Panc1 (cell line): ENCODE results near the gene CCHCR1. TPM values are rescaled to one million over a fixed set of nuclear protein-coding genes. Genes with fewer than 3 reads are reported as not detected.

Experiments used
- ATAC-seq: fragments of 200-7000 bp; cut with Tn5 transposase; 2 replicates; pipeline ENCODE4 v1.9.1; 2020; ENCODE audit warnings: mild to moderate bottlenecking, moderate library complexity
- BruUV-seq: library from RNA; stranded (reverse); fragments of 400-500 nt; replicated peaks from 2 replicates; lab custom pipeline; 2021; lab: Mats Ljungman, UMichigan
- CTCF ChIA-PET: fragments of 300-600 bp; sonication (Branson Sonifier 250); formaldehyde crosslinking; loops from one replicate; lab custom pipeline; 2022; ENCODE audit warnings: antibody characterized with exemption; lab: Charles Lee
- POLR2A ChIA-PET: fragments of 300-600 bp; sonication (Branson Sonifier 250); formaldehyde crosslinking; loops from one replicate; lab custom pipeline; 2022; ENCODE audit warnings: antibody characterized with exemption; lab: Charles Lee
- DNase-seq: peaks from one replicate; pipeline ENCODE4 v3.0.0-alpha.2; 2010; ENCODE audit warnings: low read depth, low spot score
- H3K27ac ChIP-seq: 2 replicates; pipeline ENCODE4 v1.5.1; 2011; ENCODE audit warnings: mild to moderate bottlenecking, low read length, inconsistent platforms
- H3K27me3 ChIP-seq: fragments of 200-500 bp; sonication (Bioruptor generic); 2 replicates; pipeline ENCODE4 v1.6.0; 2014; ENCODE audit warnings: low read length, inconsistent platforms; ENCODE audit not compliant: control insufficient read depth, insufficient read depth
- H3K36me3 ChIP-seq: fragments of 200-500 bp; sonication (Bioruptor generic); 2 replicates; pipeline ENCODE4 v1.5.1; 2014; ENCODE audit warnings: inconsistent platforms, mild to moderate bottlenecking, low read length, moderate library complexity; ENCODE audit not compliant: control insufficient read depth, insufficient read depth
- H3K4me1 ChIP-seq: 2 replicates; pipeline ENCODE4 v1.5.1; 2011; ENCODE audit warnings: inconsistent platforms, mild to moderate bottlenecking, low read length, moderate library complexity; ENCODE audit not compliant: control insufficient read depth, insufficient read depth
- H3K4me3 ChIP-seq, 2 experiments: 2 replicates each; pipeline ENCODE4 v1.5.1; 2011 to 2012; ENCODE audit warnings: low read depth in 2 of 2, low read length in 2 of 2, mild to moderate bottlenecking in 2 of 2, inconsistent platforms in 1 of 2, moderate library complexity in 1 of 2
- H3K9me3 ChIP-seq: fragments of 200-500 bp; sonication (Bioruptor generic); 2 replicates; pipeline ENCODE4 v1.5.1; 2014; ENCODE audit warnings: low read depth, mild to moderate bottlenecking, inconsistent platforms, low read length, moderate library complexity; ENCODE audit not compliant: control insufficient read depth, insufficient read depth
- POLR2AphosphoS5 ChIP-seq: IDR thresholded peaks from 2 replicates; pipeline ENCODE4 v1.6.1; 2012; ENCODE audit warnings: mild to moderate bottlenecking, low read depth, low read length, moderate library complexity
- SIN3A ChIP-seq: IDR thresholded peaks from 2 replicates; pipeline ENCODE4 v1.6.1; 2012; ENCODE audit warnings: low read depth, mild to moderate bottlenecking, low read length, moderate library complexity, borderline replicate concordance; ENCODE audit not compliant: insufficient read depth
- TCF7L2 ChIP-seq: IDR thresholded peaks from 2 replicates; pipeline ENCODE4 v1.6.1; 2011; ENCODE audit warnings: mild to moderate bottlenecking, low read depth, low read length, inconsistent platforms
- in situ Hi-C: cut with HindIII; loops from 2 replicates; pipeline ENCODE4 v1.10.0; 2016; ENCODE audit warnings: low sequenced_read_pairs, low pct_unique_long_range_greater_than_20kb
- intact Hi-C: fragments of 100-400 bp; cut with micrococcal nuclease; formaldehyde crosslinking; loops from one replicate; pipeline ENCODE4 v1.10.0; 2022; ENCODE audit not compliant: unreplicated experiment
- total RNA-seq: library from RNA; stranded (reverse); gene quantifications from one replicate; pipeline ENCODE4 v1.2.1, GENCODE V29; 2021; ENCODE audit not compliant: unreplicated experiment
- TF ChIP-seq, protein P1 (sequence below): fragments of 450-650 bp; IDR thresholded peaks from 2 replicates; pipeline ENCODE4 v1.5.1; 2017; ENCODE audit warnings: mild to moderate bottlenecking
- TF ChIP-seq, protein P2 (sequence below), 2 experiments: IDR thresholded peaks; 2 replicates each; pipeline ENCODE4 v1.6.1; 2011 to 2012; ENCODE audit warnings: low read depth in 2 of 2, control low read depth in 1 of 2, low read length in 1 of 2, mild to moderate bottlenecking in 1 of 2, moderate library complexity in 1 of 2; ENCODE audit not compliant: insufficient read depth in 1 of 2

Gene CCHCR1
- total RNA-seq, 1 experiment from 2014 or later, result 37.1 TPM

DNA sequence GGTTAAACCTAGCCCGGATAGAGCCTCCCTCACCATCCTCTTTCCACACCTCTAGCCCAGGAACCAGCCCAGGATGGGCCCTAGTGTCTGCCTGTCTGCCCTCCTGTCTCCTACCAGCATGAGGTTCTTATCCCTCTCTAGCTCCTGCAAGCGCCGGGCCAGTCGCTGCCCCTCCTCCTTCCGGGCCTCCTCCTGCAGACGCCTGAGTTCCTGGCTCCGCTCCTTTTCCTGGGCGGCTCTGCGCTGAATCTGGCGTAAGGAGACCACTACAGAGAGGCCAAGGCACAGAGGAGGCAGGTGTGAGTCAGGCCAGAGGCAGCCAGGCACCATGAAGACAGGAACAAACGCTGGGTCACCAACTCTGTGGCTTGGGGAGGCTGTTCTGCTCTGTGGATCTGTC is 14.5 kb downstream of the CCHCR1 start:
- no peak overlapping the region for H3K4me3 ChIP-seq
- no peaks in the 10 kb centered on the region for H3K4me1 ChIP-seq
- DNase-seq (no peak), ATAC-seq (peak; percentile 42; the same call in 1 of the 2 replicates)
- no TSS peak for BruUV-seq
- in situ Hi-C loops (no loop called here), intact Hi-C loops (no loop called here)
- H3K27ac ChIP-seq, result no peak overlapping the region
- TF ChIP-seq, protein P1, sequence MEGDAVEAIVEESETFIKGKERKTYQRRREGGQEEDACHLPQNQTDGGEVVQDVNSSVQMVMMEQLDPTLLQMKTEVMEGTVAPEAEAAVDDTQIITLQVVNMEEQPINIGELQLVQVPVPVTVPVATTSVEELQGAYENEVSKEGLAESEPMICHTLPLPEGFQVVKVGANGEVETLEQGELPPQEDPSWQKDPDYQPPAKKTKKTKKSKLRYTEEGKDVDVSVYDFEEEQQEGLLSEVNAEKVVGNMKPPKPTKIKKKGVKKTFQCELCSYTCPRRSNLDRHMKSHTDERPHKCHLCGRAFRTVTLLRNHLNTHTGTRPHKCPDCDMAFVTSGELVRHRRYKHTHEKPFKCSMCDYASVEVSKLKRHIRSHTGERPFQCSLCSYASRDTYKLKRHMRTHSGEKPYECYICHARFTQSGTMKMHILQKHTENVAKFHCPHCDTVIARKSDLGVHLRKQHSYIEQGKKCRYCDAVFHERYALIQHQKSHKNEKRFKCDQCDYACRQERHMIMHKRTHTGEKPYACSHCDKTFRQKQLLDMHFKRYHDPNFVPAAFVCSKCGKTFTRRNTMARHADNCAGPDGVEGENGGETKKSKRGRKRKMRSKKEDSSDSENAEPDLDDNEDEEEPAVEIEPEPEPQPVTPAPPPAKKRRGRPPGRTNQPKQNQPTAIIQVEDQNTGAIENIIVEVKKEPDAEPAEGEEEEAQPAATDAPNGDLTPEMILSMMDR, result no peak
- TF ChIP-seq SIN3A (no peak), POLR2AphosphoS5 (no peak), TCF7L2 (no peak)
- TF ChIP-seq, protein P2, sequence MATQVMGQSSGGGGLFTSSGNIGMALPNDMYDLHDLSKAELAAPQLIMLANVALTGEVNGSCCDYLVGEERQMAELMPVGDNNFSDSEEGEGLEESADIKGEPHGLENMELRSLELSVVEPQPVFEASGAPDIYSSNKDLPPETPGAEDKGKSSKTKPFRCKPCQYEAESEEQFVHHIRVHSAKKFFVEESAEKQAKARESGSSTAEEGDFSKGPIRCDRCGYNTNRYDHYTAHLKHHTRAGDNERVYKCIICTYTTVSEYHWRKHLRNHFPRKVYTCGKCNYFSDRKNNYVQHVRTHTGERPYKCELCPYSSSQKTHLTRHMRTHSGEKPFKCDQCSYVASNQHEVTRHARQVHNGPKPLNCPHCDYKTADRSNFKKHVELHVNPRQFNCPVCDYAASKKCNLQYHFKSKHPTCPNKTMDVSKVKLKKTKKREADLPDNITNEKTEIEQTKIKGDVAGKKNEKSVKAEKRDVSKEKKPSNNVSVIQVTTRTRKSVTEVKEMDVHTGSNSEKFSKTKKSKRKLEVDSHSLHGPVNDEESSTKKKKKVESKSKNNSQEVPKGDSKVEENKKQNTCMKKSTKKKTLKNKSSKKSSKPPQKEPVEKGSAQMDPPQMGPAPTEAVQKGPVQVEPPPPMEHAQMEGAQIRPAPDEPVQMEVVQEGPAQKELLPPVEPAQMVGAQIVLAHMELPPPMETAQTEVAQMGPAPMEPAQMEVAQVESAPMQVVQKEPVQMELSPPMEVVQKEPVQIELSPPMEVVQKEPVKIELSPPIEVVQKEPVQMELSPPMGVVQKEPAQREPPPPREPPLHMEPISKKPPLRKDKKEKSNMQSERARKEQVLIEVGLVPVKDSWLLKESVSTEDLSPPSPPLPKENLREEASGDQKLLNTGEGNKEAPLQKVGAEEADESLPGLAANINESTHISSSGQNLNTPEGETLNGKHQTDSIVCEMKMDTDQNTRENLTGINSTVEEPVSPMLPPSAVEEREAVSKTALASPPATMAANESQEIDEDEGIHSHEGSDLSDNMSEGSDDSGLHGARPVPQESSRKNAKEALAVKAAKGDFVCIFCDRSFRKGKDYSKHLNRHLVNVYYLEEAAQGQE (IDR thresholded peaks at IDR 0.05; ENCODE audit: insufficient read depth in 1 of 2, low read depth in 2 of 2, low read length in 1 of 2), result no peak
- H3K36me3 ChIP-seq, result 0 out of 2 replicates have a peak, but pooled peaks cover 2% of the 10 kb centered on the region
- no peaks in the 10 kb centered on the region for H3K27me3 ChIP-seq
- H3K9me3 ChIP-seq, result no peaks in the 10 kb centered on the region
- POLR2A ChIA-PET, result no interaction called here
- CTCF ChIA-PET, result interaction anchor here (0.6 kb wide), 1 partner anchor 50 kb away, joined by 4 read pairs; no protein-coding TSS in a partner anchor

DNA sequence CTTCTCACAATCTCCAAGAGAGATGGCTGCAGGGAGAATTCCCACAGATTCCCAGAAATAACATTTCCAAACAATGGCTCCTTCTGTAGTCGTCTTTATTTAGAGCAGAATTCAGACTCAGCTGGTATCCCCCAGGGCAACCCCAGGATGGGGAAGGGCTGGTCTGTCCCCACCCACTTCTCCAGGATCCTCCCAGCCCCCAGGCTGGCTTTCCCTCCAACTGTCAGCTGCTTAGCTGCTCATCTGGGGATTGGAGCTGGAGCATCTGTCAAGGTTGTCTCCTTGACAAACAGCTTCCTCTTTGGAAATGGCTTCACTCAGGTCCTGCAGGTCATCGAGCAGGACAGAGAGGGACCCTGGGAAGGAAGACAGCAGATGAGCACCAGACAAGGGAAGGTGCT is 15.2 kb downstream of the CCHCR1 start:
- H3K27ac ChIP-seq, result no peak overlapping the region
- intact Hi-C loops, result no loop called here
- TF ChIP-seq, protein P2 (IDR thresholded peaks at IDR 0.05; ENCODE audit: insufficient read depth in 1 of 2, low read depth in 2 of 2, low read length in 1 of 2), result no peak
- no peak for TF ChIP-seq POLR2AphosphoS5
- TF ChIP-seq, protein P1, result no peak
- no peak for TF ChIP-seq TCF7L2
- TF ChIP-seq SIN3A, result no peak
- DNase-seq (no peak), ATAC-seq (no peak)
- no peak overlapping the region for H3K4me3 ChIP-seq
- BruUV-seq, result no TSS peak
- no peaks in the 10 kb centered on the region for H3K27me3 ChIP-seq
- ChIA-PET CTCF (no interaction called here), POLR2A (no interaction called here)
- H3K4me1 ChIP-seq, result no peaks in the 10 kb centered on the region
- no peaks in the 10 kb centered on the region for H3K9me3 ChIP-seq
- 0 out of 2 replicates have a peak, but pooled peaks cover 2% of the 10 kb centered on the region for H3K36me3 ChIP-seq
- in situ Hi-C loops, result no loop called here
